Astrocyte of the spinal cord (primary cell): ENCODE data around the gene NOL4L.

Experiments used
- DNase-seq: peaks from one replicate; pipeline ENCODE4 v3.0.0; 2011; ENCODE audit warnings: low read depth, low spot score
- H3K4me3 ChIP-seq: 2 replicates; pipeline ENCODE4 v1.5.1; 2011; ENCODE audit warnings: low read depth, mild to moderate bottlenecking, low read length, moderate library complexity
- in situ Hi-C: cut with HindIII; loops from 2 replicates; pipeline ENCODE4 v1.10.0; 2017; ENCODE audit warnings: low sequenced_read_pairs
- TF ChIP-seq, protein P1 (sequence below): IDR thresholded peaks from 2 replicates; pipeline ENCODE4 v1.5.1; 2012; ENCODE audit warnings: low read depth, mild to moderate bottlenecking, low read length, inconsistent platforms

NOL4L gene

DNA sequence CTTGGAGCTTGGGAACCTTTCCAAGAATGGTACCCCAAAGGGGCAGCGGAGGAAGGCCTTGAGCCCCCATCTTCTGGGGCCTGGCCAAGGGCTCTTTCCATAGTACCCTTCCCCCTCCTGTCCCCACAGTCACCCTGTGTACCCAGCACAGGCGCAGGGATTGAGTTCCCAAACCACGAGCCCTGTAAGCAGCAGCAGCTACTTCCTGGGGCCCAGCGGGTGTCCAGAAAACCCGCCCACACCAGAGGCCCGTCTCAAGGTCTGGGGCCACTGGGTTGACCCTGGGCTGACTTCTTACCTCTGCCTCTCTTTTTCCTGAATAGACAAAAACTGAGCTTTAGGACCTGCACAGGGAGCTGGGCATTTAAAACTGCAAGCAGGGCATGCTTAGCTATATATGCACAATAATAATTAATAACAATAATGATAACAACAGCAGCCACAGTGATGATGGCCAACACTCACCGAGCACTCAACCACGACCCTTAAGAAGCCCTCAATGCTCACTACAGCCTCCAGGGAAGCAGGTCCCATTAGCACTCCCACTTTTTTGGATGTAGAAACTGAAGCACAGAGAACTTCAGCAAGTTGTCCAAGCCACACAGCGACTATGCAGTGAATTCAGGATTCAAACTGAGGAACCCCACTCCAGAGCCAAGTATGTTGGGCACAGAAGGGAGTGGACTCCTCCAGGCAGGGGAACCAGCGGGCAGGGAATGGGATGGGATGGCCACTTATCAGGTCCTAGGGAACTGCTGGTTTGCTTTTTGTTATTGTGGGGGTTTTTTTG is 14.5 kb downstream of the NOL4L start:
- DNase-seq = peak; percentile 72
- in situ Hi-C loops = no loop called here
- no peak overlapping the region for H3K4me3 ChIP-seq
- TF ChIP-seq, protein P1, sequence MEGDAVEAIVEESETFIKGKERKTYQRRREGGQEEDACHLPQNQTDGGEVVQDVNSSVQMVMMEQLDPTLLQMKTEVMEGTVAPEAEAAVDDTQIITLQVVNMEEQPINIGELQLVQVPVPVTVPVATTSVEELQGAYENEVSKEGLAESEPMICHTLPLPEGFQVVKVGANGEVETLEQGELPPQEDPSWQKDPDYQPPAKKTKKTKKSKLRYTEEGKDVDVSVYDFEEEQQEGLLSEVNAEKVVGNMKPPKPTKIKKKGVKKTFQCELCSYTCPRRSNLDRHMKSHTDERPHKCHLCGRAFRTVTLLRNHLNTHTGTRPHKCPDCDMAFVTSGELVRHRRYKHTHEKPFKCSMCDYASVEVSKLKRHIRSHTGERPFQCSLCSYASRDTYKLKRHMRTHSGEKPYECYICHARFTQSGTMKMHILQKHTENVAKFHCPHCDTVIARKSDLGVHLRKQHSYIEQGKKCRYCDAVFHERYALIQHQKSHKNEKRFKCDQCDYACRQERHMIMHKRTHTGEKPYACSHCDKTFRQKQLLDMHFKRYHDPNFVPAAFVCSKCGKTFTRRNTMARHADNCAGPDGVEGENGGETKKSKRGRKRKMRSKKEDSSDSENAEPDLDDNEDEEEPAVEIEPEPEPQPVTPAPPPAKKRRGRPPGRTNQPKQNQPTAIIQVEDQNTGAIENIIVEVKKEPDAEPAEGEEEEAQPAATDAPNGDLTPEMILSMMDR = no peak

DNA sequence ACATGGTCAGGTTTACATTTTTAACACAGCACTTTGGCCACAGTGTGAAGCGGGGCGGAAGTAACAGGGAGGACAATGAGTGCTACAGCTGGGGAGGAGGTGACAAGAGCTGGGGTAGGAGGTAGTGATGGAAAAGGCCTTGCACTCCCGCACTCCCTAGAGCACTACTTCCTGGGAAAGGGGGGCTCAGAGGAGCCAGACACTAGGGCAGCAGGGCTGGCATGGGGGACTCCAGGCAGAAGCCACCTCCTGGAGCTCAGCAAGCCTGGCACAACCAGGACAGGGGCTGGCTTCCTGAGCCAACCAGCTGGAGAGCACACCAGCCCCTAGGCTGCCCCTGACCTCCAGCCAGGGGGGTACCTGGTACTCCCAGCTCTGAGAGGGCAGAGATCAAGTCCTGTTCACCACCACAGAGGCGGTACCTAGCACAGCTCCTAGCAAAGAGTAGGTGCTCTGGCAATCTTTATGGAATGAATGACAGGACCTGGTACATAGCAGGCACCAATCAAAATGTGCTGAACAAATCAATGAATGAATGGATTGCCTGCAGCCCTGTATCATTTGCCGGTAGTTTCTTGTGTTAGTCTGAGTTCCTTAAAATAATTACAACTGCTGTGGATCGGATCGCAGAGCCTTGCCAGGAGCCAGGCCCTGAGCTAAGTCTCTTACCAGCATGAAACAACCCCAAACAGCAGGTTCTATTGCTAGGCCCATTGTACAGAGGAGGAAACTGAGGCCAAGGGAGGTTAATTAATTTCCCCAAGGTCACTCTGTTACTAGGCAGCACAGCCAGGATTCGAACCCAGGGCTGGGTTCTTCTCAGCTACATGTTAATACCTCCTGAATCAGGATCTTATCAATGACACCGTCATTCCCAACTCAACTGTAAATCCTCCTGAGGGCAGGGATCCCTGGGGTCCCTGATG is 15.5 kb downstream of the NOL4L start:
- TF ChIP-seq, protein P1 = no peak
- in situ Hi-C loops = no loop called here
- DNase-seq = no peak
- H3K4me3 ChIP-seq = no peak overlapping the region

GRCh38 chr20:32569018-32569379 is 16.1 kb downstream of the NOL4L start:
- in situ Hi-C loops = no loop called here
- H3K4me3 ChIP-seq = no peak overlapping the region

DNA sequence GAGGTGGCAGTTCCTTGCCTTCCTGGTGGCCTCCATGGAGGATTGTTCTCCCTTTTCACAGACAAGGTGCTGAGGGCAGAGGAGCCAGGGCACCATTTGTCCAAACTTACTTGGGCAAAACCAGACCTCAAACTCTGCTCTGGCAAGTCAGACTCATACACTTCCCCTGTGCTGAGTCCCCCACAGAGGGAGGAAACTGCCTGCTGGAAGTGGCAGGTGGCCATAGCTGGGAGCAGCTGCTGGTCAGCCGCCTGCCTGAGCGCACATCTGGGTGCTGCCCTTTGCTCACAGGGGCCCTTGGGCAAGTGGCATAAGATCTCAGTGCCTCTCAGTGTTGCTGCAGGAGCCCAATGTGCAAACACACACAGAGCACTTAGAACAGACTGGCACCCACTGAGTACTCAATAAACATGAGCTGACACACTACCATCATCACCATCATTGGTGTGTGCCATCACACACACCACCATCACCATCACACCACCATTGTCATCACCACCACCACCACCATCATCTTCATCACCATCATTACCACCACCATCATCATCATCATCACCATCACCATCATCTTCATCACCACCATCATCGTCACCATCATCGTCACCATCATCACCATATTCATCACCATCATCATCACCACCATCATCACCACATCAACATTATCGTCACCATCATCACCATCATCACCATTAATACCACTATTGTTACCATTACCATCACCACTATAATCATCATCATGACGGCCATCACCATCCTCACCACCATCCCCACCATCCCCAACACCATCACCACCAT is 17.6 kb downstream of the NOL4L start:
- DNase-seq = no peak
- TF ChIP-seq, protein P1 = no peak
- in situ Hi-C loops = no loop called here
- no peak overlapping the region for H3K4me3 ChIP-seq

More at GRCh38 chr20:32569018-32569379, 16.1 kb downstream of the NOL4L start:
- no peak for DNase-seq
- TF ChIP-seq, protein P1 = no peak

GRCh38 chr20:32566379-32567374 is 18.5 kb downstream of the NOL4L start:
- in situ Hi-C loops = no loop called here
- no peak for DNase-seq
- no peak overlapping the region for H3K4me3 ChIP-seq
- TF ChIP-seq, protein P1 = no peak
